ENCODE measurements around the gene SERPINA6.
"Not testable (repeated sequence)": the region's sequence is repeated elsewhere in the genome, so short reads cannot be mapped to it uniquely, and the experiment has no call there.

The SERPINA6 gene

GRCh38 chr14:94355191-94355794, 32.2 kb upstream of the SERPINA6 start:
- in situ Hi-C loops (cut with MboI; ENCODE audit: low sequenced_read_pairs) = no loop called here

- in situ Hi-C loops (cut with MboI; ENCODE audit: low sequenced_read_pairs) = no loop called here
Measured at GRCh38 chr14:94354638-94355185, 31.6 kb upstream of the SERPINA6 start.

DNA sequence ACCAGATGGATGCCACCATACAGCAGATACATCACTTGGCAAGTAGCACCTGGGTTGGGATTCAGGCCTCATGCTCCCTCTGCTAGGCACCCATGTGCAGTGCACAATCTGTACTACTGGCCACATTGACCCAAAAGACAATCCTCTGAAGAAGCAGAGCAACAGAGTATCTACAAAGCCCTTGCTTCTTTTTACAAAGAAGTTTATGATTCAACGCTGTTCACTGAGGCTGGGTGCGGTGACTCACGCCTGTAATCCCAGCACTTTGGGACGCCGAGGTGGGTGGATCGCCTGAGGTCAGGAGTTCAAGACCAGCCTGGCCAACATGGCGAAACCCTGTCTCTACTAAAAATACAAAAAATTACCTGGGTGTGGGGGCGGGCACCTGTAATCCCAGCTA, 31.1 kb upstream of the SERPINA6 start:
- in situ Hi-C loops (cut with MboI; ENCODE audit: low sequenced_read_pairs) = not testable (repeated sequence)

GRCh38 chr14:94349276-94349675, 26.1 kb upstream of the SERPINA6 start:
- in situ Hi-C loops (cut with MboI; ENCODE audit: low sequenced_read_pairs) = no loop called here

GRCh38 chr14:94348836-94349235, 25.7 kb upstream of the SERPINA6 start:
- in situ Hi-C loops (cut with MboI; ENCODE audit: low sequenced_read_pairs) = no loop called here

GRCh38 chr14:94346841-94347240, 23.7 kb upstream of the SERPINA6 start:
- in situ Hi-C loops (cut with MboI; ENCODE audit: low sequenced_read_pairs) = no loop called here

DNA sequence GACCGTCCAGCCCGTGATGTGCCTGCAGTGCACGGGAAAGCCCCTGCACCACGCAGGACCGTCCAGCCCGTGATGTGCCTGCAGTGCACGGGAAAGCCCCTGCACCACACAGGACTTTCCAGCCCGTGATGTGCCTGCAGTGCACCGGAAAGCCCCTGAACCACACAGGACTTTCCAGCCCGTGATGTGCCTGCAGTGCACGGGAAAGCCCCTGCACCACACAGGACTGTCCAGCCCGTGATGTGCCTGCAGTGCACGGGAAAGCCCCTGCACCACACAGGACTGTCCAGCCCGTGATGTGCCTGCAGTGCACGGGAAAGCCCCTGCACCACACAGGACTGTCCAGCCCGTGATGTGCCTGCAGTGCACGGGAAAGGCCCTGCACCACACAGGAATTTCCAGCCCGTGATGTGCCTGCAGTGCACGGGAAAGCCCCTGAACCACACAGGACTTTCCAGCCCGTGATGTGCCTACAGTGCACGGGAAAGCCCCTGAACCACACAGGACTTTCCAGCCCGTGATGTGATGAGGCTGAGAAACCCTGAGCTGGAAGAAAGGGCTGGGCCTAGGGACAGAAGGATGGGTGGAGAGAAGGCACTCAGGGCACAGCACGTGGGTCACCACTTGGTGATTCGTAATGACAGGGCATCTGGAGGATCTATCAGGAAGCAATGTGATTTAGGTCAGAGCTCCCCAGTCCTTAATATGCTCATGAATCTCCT, 23.1 kb upstream of the SERPINA6 start:
- in situ Hi-C loops (cut with MboI; ENCODE audit: low sequenced_read_pairs) = not testable (repeated sequence)

GRCh38 chr14:94345344-94346064, 22.4 kb upstream of the SERPINA6 start:
- in situ Hi-C loops (cut with MboI; ENCODE audit: low sequenced_read_pairs) = no loop called here

DNA sequence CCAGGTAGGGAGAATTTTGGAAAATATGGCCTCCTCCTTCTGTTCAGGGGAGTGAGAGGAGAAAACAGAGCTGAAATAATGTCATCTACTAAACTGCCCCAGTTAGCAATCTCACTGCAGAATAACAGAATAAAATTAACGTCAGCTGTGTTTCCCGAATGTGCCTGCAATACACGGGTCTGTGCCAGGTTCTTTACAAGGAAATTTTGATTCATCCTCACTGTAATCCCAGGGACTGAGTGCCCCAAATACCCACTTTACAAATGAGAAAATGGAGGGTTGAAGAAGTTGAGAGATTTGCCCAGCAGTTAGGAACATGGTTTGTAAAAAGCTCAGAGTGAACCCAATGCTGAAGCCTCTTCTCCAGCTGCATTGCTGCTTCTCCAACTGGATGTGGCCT, 21.3 kb upstream of the SERPINA6 start:
- in situ Hi-C loops (cut with MboI; ENCODE audit: low sequenced_read_pairs) = no loop called here

GRCh38 chr14:94343238-94344005, 20.3 kb upstream of the SERPINA6 start:
- in situ Hi-C loops (cut with MboI; ENCODE audit: low sequenced_read_pairs) = no loop called here

DNA sequence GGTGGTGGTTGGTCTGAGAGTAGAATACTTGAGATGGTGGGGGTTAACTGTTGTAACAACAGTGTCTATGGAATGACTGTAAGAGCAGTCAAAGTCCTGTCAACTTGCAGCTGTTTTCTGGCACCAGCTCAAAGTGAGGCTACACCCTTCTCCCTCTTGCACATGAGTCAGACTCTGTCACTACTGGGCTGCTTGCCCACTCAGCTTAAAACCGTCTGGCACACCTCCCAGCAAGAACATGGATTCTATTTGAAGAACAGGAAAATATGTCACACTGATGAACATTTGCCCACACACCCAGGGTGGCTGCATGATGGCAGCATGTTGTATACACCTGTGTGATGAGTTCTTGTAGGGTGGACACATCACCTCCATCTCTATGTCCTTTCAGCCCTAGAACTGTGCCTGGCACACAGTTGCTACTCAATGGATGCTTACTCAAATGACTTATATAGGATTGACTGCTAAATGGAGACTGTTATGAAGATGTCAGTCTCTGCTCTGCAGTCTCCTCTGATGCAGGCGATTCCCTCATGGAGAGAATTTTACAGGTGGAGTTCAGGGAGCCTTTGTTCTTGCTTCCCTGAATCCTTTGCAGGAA, 19.3 kb upstream of the SERPINA6 start:
- in situ Hi-C loops (cut with MboI; ENCODE audit: low sequenced_read_pairs) = no loop called here

GRCh38 chr14:94341656-94342333, 18.7 kb upstream of the SERPINA6 start:
- in situ Hi-C loops (cut with MboI; ENCODE audit: low sequenced_read_pairs) = no loop called here

DNA sequence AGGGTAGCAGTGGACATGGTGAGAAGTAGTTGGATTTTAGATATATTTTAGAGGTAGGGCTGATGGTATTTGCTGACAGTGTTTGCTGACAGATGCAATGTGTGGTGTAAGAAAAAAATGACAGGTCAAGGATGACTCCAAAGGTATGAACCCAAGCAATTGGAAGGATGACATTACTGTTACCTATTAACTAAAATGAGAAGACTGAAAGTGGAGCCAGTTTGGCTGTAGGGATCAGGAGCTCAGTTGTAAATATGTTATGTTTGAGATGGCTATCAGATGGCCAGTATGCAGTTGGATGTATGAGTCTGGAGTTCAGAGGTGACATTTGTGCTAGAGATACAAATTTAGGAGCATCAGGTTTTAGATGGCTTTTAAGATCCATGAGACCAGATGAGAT, 17.4 kb upstream of the SERPINA6 start:
- in situ Hi-C loops (cut with MboI; ENCODE audit: low sequenced_read_pairs) = no loop called here

DNA sequence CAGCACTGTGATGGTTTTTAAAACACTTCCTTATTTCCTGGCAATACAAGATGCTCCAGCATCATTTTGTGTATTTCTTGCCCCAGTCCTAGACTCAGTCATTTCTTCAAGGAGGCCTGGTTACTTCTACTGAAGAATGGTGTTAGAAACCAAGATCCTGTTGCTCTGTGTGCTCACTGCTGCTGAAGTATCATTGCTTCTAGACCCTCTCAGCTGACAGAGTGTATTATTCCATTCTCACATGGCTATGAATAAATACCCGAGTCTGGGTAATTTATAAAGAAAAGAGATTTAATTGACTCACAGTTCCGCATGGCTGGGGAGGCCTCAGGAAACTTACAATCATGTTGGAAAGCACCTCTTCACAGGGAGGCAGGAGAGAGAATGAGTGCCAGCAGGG, 14.9 kb upstream of the SERPINA6 start:
- in situ Hi-C loops (cut with MboI; ENCODE audit: low sequenced_read_pairs) = no loop called here

DNA sequence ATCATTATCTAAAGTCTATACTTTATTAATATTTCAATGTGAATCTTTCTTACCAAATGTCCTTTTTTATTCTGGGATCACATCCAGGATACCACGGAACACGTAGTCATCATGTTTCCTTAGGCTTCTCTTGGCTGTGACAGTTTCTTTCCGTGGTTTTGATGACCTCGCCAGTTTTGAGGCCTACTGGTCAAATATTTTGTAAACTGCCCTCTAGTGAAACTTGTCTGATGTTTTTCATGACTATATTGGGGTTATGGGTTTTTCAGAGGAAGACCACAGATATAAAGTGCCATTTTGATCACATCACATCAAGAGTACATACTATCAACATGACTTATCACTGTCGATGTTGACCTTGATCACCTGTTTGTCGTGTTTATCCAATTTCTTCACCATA, 14.1 kb upstream of the SERPINA6 start:
- in situ Hi-C loops (cut with MboI; ENCODE audit: low sequenced_read_pairs) = no loop called here

GRCh38 chr14:94334872-94335271, 11.7 kb upstream of the SERPINA6 start:
- in situ Hi-C loops (cut with MboI; ENCODE audit: low sequenced_read_pairs) = no loop called here

DNA sequence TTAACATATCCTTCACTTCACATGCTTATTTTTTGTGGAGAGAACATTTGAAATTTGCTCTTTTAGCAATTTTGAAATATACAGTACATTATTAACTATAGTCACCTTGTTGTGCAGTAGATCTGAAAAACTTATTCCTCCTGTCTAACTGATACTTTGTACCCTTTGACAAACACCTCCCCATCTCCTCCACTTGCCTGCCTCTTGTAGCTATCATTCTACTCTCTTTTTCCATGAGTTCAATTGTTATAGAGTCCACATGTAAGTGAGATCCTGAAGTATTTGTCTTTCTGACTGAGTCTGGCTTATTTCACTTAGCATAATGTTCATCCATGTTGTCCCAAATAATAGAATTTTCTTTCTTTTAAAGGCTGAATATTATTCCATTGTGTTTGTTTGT, 9.5 kb upstream of the SERPINA6 start:
- in situ Hi-C loops (cut with MboI; ENCODE audit: low sequenced_read_pairs) = no loop called here

DNA sequence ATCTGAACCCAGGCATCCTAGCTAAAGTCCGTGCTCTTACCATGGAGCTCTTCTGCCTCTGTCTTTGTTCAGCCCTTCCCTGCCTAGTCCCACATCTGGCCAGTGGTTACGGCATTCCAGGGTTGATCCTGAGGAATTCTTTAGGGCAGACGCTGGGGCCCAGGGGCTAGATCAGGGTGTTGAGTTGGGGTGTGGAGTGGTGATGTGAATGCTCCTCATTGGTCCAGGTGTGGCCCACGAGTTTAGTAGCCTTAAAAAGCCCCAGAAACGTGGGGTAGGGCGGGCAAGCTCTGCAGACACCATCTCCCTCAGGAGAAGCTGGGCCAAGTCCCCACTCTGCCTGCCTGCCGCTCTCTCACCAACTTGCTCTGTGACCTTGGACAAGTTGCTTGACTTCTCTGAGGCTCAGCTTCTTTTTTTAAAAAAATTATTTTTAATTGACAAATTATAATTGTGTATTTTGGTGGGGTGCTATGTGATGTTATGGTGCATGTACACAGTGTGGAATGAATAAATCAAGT, 9.0 kb upstream of the SERPINA6 start:
- in situ Hi-C loops (cut with MboI; ENCODE audit: low sequenced_read_pairs) = no loop called here

DNA sequence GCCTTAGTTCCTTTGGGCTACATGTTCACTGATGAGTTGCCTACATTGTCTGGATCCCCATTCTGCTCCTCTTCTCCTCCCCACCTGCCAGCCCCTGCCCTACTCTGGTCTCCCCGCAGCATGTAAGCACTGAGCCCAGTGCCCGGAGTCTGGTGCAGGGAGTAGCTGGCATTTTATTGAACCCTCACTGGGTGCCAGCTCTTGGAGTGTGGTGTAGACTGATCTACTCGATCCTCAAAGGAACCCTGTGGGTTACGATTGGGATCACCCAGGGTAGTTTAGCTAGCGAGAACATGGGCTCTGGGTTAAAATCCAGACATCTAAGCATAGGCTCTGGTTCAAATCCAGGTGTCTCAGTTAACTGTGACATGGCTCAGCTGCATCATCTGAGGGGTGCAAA, 8.3 kb upstream of the SERPINA6 start:
- in situ Hi-C loops (cut with MboI; ENCODE audit: low sequenced_read_pairs) = no loop called here

- in situ Hi-C loops (cut with MboI; ENCODE audit: low sequenced_read_pairs) = no loop called here
Measured at GRCh38 chr14:94330857-94331256, 7.7 kb upstream of the SERPINA6 start.

Measured in hTERT RPE-1 (cell line).